Islet precursor cell (in vitro differentiated cells): ENCODE data around the gene EPHB1.
"Not testable (repeated sequence)": the region's sequence is repeated elsewhere in the genome, so short reads cannot be mapped to it uniquely, and the experiment has no call there.

Experiments used
- DNase-seq: peaks from one replicate; pipeline ENCODE4 v3.0.0-alpha.2; 2018

The EPHB1 gene

GRCh38 chr3:135093121-135093520 lies 298.1 kb downstream of the EPHB1 start:
- DNase-seq, result peak; percentile 19

GRCh38 chr3:135097276-135097946 lies 302.4 kb downstream of the EPHB1 start:
- DNase-seq, result peak; percentile 25

DNA sequence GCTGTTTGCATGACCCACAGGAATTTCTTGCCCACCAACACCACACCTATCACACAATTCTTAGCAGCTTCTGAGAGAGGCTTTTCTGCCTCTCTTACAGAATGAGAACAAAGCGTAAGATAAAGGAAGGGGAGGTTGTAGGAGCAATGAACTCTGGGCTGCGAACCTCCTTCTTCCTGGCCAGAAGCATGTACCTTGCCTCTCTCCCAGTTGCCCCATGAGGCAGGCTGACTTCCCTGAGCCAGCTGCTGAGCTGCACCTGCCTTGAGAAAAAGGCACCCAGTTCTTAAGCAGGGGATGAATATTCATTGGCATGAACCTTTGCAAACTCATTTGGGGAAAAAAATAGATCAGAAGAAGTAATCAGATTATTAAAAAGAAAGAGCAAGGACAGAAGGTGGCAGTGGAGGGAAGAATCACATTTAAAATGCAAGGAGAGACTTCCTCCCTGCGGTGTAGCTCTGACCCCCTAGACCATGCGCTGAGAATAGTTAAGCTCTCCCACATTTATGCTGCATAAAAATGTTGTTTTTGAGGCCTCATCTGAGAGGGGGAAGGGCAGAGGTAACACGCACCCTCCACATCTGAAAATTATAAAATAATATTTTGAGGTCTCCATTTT lies 304.8 kb downstream of the EPHB1 start:
- no peak for DNase-seq

DNA sequence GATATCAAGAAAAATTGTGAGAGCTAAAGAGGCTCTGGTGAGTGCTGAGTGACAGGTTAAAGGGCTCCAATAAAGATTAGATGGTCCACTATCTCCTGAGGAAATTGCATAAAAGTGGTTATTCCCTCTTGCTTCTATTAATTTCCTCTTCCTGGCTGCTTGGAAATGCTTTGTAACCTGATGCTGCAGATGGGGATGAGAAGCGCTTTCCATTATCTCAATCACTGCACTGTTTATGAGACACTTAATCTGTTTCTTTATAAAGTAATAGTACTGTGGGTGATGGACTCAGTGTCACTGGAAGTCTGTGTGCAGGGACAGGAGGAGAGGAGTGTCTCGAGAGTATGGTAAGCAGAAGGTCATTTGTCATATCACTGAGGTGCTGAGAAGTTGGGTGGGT lies 305.3 kb downstream of the EPHB1 start:
- no peak for DNase-seq

- peak; percentile 58 for DNase-seq
Observed at GRCh38 chr3:135103917-135104316, 308.9 kb downstream of the EPHB1 start.

DNA sequence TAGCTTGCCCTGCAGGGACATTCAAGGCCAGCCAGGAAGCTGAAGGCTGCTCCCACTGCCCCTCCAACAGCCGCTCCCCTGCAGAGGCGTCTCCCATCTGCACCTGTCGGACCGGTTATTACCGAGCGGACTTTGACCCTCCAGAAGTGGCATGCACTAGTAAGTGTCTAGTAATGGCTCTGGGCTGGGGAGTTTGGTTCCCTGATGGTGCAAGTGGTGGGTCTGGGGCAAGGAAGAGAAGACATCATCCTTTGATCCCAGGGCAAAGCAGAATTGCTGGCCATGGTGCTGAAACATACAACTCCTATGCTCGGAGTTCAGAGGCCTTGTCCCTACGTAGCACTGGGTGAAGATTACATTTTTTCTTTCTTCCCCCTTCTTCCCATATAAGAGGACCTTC lies 311.4 kb downstream of the EPHB1 start:
- peak; percentile 73 for DNase-seq

GRCh38 chr3:135107043-135107442 lies 312.0 kb downstream of the EPHB1 start:
- DNase-seq, result no peak

DNA sequence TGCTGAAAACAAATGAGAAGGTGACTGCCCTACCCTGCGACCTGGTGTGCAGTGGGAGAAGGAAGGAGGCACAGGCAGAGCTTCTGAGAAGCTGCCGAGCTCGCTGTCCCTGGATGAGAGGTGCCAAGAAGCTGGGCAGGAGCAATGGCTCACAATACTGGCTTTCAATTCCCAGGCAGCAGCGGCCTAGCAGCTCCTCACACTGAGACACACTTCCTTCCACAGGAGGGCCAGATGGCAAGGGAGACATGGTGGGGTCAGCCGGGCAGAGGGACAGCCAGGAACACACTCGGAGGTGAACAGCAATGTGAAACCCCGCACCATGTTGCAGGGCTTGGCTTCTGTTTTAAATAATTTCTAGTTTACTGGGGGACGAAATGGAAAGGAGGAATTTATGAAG lies 314.6 kb downstream of the EPHB1 start:
- no peak for DNase-seq

DNA sequence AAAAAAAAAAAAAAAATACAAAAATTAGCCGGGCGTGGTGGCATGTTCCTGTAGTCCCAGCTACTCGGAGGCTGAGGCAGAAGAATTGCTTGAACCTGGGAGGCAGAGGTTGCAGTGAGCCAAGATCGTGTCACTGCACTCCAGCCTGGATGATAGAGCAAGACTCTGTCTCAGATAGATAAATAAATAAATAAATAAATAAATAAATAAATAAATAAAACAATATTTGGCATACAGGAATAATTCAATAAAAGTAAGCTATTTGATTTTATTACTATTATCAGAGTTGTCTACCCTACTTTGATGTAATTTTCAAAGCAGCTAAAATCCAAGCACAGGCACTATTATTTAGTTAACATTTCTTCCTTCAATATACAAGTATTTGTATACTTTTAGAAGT lies 319.5 kb downstream of the EPHB1 start:
- DNase-seq, result not testable (repeated sequence)

GRCh38 chr3:135117977-135118376 lies 322.9 kb downstream of the EPHB1 start:
- no peak for DNase-seq

DNA sequence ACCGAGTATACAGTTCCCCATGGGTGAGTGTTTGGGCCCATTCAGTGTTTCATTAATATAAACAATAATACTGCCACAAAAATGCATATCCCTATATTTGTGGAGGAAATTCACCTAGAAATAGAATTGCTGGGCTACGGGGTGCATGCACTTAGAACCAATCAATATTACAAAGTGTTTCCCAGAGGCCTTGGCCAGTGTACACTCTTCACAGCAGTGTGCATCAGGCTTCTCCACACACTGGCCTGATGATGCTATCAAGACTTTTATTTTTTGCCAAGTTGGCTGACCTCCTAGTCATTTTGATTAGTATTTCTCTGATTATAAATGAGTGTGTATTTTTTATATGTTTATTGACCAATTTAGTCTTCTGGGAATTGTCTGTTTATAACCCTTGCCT lies 323.7 kb downstream of the EPHB1 start:
- DNase-seq, result no peak

DNA sequence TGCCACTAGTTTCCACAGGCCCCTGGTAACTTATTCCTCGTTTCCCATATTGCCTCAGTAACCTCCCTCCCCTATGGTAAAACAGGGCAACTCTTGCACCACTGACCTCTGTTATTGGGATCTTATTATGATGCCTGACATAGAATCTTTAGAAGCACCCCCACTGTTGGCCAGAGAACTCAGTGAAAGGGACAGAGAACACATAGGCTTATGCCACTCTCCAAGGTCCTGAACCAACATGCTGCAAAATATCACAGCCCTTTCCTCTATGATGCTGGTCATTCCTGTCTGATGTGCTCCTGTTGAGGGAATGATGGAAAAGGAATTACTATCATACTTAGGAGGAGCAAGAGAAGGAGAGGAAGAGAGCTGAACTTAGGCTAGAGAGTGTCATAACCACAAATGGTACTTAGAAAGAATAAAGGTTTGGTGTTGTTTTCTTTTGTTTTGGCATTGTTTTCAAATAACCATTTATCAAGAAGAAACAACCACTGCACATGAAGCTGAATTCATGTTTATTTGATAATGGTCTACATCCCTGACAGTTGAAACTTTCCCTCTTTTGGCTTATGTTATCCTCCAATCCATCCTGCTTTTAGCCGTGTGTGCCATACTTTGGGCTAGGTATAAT lies 330.2 kb downstream of the EPHB1 start:
- no peak for DNase-seq

DNA sequence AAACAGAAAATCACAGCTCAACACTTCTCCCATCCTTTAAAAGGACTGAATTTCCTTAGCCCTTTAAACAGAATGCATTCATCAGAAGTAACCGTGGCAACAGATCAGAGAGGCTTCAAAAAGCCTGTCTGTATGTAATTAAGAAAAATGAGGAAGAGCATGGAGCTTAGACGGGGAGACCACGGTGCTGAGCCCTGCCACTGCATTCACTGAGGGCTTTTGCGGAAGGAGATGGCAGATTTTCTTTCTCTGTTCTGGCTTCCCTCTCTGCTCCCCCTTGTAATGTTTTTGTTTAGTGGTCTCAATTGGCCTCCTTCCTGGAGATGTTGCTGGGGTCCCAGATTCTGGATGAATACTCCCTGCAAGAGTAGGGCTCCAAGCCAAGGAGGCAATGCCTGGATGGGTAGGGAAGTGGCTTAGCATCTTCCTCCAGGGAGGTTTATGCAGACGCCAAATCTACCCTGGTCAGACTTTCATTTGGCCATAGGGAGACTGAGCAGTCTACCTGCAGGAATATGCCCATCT lies 332.9 kb downstream of the EPHB1 start:
- no peak for DNase-seq

GRCh38 chr3:135128818-135129217 lies 333.8 kb downstream of the EPHB1 start:
- no peak for DNase-seq

GRCh38 chr3:135131290-135131689 lies 336.2 kb downstream of the EPHB1 start:
- DNase-seq, result no peak

DNA sequence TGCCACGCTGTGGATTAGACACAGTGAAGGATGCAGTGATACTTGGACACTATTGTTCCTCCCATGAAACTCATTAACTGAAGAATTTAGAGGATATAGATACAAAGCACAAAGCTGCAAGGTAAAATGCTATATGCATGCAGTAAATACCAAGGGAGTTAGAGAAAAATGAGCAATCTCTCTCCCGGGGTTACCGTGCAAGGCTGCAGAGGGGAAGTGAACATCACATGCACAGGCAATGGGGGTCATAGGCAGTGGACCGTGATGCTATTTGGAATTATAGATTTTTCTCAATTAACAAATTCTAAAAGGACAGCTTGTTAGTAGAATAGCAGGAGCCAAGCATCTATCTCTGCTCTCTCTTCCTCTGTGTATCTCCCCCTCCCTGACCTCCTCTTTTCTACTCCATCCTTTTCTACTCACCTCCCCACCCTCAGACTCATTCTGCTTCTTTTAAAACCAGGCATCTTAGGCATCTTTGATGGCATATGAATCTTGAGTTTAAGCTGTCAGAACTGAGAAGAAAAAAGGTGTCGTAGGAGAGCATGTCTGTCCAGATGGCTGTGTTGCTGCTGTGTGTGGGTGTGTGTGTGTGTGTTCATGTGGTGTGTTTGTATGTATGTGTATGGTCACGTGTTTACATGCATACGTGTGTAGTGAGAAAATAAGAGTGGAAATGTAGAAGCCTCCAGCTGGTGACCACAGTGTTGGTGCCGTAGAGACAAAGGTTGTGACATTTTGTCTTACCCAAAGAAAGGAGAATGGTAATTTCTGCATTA lies 339.0 kb downstream of the EPHB1 start:
- DNase-seq, result no peak

DNA sequence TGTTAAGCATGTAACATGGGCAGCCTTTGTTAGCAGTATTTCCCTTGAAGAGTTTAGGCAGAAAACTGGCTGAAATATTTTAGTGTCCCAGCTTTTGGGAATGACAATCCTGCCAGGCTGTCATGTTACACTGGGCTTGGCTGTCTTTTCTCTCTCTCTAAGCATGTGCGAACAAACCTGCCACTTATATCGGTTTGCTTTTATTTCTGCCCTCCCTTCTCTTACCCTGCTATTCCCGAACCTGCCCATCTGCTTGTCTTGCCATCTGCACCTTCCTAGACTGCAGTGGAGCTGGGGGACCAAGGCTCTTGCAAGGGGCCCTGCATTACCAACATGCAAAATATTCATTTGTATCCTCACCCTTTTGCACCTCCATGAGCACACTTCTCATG lies 339.6 kb downstream of the EPHB1 start:
- no peak for DNase-seq

DNA sequence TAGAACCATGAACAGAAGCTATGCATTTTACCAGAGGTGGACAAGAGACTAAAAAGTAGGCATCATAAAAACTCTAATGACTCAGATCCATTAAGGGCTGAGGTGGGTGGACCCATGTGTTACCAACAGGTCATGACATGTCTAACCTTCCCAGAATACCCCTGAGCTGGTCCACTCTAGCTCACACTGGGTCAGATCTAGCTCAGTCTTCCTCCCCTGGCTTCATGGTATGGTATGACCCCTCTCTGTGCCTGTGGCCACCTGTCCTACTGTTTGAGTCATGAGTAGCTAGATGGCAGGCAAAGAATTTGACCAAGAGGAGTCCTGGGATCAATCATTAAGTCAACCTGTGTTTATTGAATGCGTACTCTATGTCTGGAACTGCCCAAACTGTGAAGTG lies 340.4 kb downstream of the EPHB1 start:
- no peak for DNase-seq

DNA sequence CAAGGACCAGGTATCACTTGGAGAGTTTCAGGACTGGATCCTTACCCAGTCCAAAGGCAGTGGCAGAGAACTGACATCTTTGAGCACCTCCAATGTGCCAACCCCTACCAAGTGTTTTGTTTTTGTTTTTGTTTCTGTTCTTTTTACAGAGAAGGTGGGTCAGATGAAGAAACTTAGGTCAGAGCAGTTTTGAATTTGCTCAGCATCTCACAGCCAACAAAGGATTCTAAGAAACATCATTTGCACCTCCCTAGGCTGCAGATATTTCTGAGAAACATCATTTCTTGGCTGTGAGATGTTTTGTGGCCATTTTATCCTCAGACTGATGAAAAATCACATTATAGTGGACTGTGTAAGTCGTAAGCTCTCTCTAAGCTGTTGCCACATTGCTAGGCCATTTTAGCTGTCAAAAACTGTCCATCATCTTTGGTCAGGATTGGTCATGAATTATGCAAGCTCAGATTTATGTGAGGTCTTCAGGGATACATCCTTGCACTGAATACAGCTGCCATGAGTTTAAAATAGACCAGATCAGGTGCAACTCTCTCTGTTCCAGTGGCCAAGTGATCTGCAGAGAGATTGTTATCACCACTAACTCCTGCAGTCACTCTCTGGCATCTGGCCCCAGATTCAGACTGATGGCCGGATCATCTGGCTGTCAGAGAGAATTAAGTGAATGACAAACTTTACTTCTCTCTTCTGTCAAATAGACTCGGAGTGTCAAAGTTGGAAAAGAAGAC lies 341.5 kb downstream of the EPHB1 start:
- no peak for DNase-seq

DNA sequence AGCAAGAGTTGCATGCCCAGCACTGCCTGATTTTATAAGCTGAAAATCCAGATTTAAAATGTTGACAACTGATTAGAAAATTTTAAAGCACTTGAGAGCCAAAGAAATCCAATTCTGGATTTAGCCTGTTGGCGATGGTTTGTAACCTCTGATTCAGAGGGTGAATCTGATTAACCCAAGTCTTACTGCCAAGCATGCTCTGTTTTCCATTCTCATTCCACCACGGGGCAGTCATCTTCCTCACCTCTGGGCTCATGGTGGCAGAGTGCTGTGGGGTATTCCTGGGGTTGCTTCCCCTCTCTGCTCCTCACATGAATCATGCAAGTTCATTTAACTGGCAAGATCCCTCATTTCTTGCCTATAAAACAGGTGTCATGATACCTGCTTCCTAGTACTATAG lies 342.2 kb downstream of the EPHB1 start:
- no peak for DNase-seq

GRCh38 chr3:135138776-135139175 lies 343.7 kb downstream of the EPHB1 start:
- DNase-seq, result no peak

- DNase-seq, result no peak
Observed at GRCh38 chr3:135140591-135140990, 345.5 kb downstream of the EPHB1 start.

- no peak for DNase-seq
Observed at GRCh38 chr3:135141160-135141559, 346.1 kb downstream of the EPHB1 start.
